ENCODE results near the gene SHANK2. TPM values are rescaled to one million over a fixed set of nuclear protein-coding genes. Genes with fewer than 3 reads are reported as not detected.

The SHANK2 gene
- polyA plus RNA-seq, 3 donors = not detected

DNA sequence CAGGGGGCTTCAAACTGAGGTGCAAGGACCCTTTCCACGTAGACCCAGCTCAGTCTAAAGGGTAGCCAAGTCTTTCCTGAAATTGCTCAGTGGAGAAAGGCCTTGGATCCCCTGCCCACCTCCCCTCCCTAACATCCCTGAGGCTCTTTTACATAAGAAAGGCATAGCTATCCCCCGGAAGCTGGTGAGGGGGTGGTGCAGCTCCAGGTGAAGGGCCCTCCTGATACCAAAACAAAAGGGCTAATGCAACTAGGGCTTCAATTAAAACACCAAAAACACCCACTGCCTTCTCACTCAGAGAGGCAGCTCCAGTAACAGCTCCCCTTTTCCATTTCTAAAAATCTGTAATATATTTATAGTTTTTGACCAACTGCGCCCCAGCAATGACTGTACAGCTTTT, 5.8 kb downstream of the SHANK2 start:
- Mint-ChIP-seq H3K27me3 (ENCODE audit: low read depth in 3 of 3) (peaks cover 36 to 52% (median 39%) of the 10 kb centered on the region in 3 donors), H3K36me3 (peaks cover 0 to 2% of the 10 kb centered on the region in 2 donors), H3K4me3 (no peak overlapping the region), H3K9me3 (peaks cover 0 to 11% (median 0%) of the 10 kb centered on the region in 7 donors), H3K4me1 (no peaks in the 10 kb centered on the region), H3K27ac (no peak overlapping the region)
- Histone ChIP-seq H3K9me3 (replicated peaks in 1 of 2; ENCODE audit: control insufficient read depth in 1 of 2, insufficient read depth in 1 of 2, low read length in 2 of 2) (peaks cover 0 to 8% of the 10 kb centered on the region in 2 donors), H3K4me3 (replicated peaks in 1 of 3; ENCODE audit: low read depth in 2 of 3, low read length in 3 of 3) (no peak overlapping the region), H3K4me1 (ENCODE audit: control insufficient read depth in 1 of 2, insufficient read depth in 2 of 2, low read length in 2 of 2) (no peaks in the 10 kb centered on the region), H3K27ac (ENCODE audit: low read depth in 1 of 2, low read length in 2 of 2) (no peak overlapping the region), H3K36me3 (replicated peaks in 1 of 2; ENCODE audit: control insufficient read depth in 1 of 2, insufficient read depth in 2 of 2, low read length in 2 of 2) (no peaks in the 10 kb centered on the region), H4K20me1 (ENCODE audit: insufficient read depth, low read length) (no peaks in the 10 kb centered on the region), H3K79me2 (ENCODE audit: insufficient read depth, low read length) (no peaks in the 10 kb centered on the region), H2AFZ (ENCODE audit: insufficient read depth, low read depth, low read length, poor library complexity, severe bottlenecking) (no peak overlapping the region), H3K4me2 (replicated peaks; ENCODE audit: extremely low read depth, low read length, poor library complexity, severe bottlenecking) (no peak overlapping the region), H3K9ac (ENCODE audit: insufficient read depth, low read length, poor library complexity, severe bottlenecking) (no peak overlapping the region), H3K27me3 (ENCODE audit: control insufficient read depth in 2 of 2, insufficient read depth in 2 of 2, low read length in 2 of 2) (peaks cover 16 to 43% of the 10 kb centered on the region in 2 donors)
- DNase-seq = no peak
- no CpG with 5 or more reads among the region's 3 CpGs for WGBS (ENCODE audit: insufficient coverage)
- intact Hi-C loops (cut with micrococcal nuclease) = no loop called here
- TF ChIP-seq, protein P1, sequence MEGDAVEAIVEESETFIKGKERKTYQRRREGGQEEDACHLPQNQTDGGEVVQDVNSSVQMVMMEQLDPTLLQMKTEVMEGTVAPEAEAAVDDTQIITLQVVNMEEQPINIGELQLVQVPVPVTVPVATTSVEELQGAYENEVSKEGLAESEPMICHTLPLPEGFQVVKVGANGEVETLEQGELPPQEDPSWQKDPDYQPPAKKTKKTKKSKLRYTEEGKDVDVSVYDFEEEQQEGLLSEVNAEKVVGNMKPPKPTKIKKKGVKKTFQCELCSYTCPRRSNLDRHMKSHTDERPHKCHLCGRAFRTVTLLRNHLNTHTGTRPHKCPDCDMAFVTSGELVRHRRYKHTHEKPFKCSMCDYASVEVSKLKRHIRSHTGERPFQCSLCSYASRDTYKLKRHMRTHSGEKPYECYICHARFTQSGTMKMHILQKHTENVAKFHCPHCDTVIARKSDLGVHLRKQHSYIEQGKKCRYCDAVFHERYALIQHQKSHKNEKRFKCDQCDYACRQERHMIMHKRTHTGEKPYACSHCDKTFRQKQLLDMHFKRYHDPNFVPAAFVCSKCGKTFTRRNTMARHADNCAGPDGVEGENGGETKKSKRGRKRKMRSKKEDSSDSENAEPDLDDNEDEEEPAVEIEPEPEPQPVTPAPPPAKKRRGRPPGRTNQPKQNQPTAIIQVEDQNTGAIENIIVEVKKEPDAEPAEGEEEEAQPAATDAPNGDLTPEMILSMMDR (IDR thresholded peaks at IDR 0.05) = no peak

DNA sequence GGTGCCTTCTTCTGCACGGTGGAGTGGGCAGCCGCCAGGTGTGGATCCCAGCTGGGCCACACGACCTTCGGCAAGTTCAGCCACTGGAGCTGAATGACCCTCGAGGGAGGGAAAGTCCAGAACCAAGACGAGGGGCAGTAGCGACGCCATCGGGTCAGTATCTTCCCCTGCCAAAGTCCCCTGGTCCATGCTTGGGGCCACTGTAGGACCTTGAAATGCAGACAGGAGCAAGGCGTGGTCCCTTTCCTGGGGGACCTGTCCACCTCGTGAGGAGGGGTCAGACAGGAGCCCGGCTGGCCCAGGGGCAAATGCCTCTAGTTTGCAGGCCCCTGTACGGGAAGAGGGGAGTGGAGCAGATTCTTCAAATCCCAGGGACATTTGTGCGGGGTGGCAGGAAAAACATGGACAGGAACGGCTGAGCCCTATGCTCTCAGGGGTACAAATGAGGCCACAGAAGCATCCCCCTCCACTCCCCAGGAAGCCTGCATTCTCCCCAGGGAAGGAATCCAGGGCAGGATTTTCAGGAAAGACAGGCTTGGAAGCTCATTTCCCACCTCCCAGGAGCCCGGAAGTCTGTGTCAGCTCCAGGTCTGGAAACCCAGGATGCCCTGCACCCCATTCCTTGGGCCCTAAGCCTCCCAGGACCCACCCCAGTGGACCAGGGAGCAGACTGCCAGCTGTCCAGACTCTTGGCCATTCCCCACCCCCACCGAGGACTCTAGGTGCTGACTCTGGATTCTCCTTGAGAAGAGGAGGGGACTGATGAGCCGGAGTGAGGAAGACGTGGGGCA, 6.6 kb downstream of the SHANK2 start:
- Mint-ChIP-seq H3K4me3 (no peak overlapping the region), H3K9me3 (peaks cover 0 to 10% (median 0%) of the 10 kb centered on the region in 7 donors), H3K27me3 (ENCODE audit: low read depth in 3 of 3) (peaks cover 36 to 51% (median 39%) of the 10 kb centered on the region in 3 donors), H3K4me1 (peaks cover 6% of the 10 kb centered on the region), H3K27ac (no peak overlapping the region), H3K36me3 (peaks cover 0 to under 1% of the 10 kb centered on the region in 2 donors)
- Histone ChIP-seq H2AFZ (ENCODE audit: insufficient read depth, low read depth, low read length, poor library complexity, severe bottlenecking) (no peak overlapping the region), H3K27ac (ENCODE audit: low read depth in 1 of 2, low read length in 2 of 2) (no peak overlapping the region), H3K79me2 (ENCODE audit: insufficient read depth, low read length) (no peaks in the 10 kb centered on the region), H3K27me3 (ENCODE audit: control insufficient read depth in 2 of 2, insufficient read depth in 2 of 2, low read length in 2 of 2) (peaks cover 13 to 43% of the 10 kb centered on the region in 2 donors), H3K4me1 (ENCODE audit: control insufficient read depth in 1 of 2, insufficient read depth in 2 of 2, low read length in 2 of 2) (no peaks in the 10 kb centered on the region), H3K36me3 (replicated peaks in 1 of 2; ENCODE audit: control insufficient read depth in 1 of 2, insufficient read depth in 2 of 2, low read length in 2 of 2) (no peaks in the 10 kb centered on the region), H3K9me3 (replicated peaks in 1 of 2; ENCODE audit: control insufficient read depth in 1 of 2, insufficient read depth in 1 of 2, low read length in 2 of 2) (peaks cover 0 to 8% of the 10 kb centered on the region in 2 donors), H3K9ac (ENCODE audit: insufficient read depth, low read length, poor library complexity, severe bottlenecking) (no peak overlapping the region), H3K4me2 (replicated peaks; ENCODE audit: extremely low read depth, low read length, poor library complexity, severe bottlenecking) (no peak overlapping the region), H4K20me1 (ENCODE audit: insufficient read depth, low read length) (no peaks in the 10 kb centered on the region), H3K4me3 (replicated peaks in 1 of 3; ENCODE audit: low read depth in 2 of 3, low read length in 3 of 3) (no peak overlapping the region)
- intact Hi-C loops (cut with micrococcal nuclease) = no loop called here
- DNase-seq = no peak
- WGBS (ENCODE audit: insufficient coverage) = 64% methylated on average over 14 of the region's 19 CpGs
- TF ChIP-seq, protein P1 (IDR thresholded peaks at IDR 0.05) = no peak
